HepG2 (cell line): ENCODE results near the gene DHH. TPM values are rescaled to one million over a fixed set of nuclear protein-coding genes. Genes with fewer than 3 reads are reported as not detected.

Experiments
- CTCF ChIP-seq: sonication (generic); formaldehyde crosslinking; IDR thresholded peaks from 2 replicates; pipeline ENCODE4 v1.5.0; 2020; ENCODE audit warnings: mild to moderate bottlenecking, missing genetic modification reagents, moderate library complexity
- DMAP1 ChIP-seq: IDR thresholded peaks from 2 replicates; pipeline ENCODE4 v1.6.1; 2016
- EHMT2 ChIP-seq: fragments of 200-600 bp; sonication (generic); IDR thresholded peaks from 2 replicates; pipeline ENCODE4 v1.7.0; 2017; ENCODE audit warnings: antibody characterized with exemption, low read depth, low read length, borderline replicate concordance
- GABPB1 ChIP-seq: IDR thresholded peaks from 2 replicates; pipeline ENCODE4 v1.6.1; 2016; ENCODE audit warnings: mild to moderate bottlenecking, missing genetic modification reagents, moderate library complexity, missing compliant biosample characterization
- HES4 ChIP-seq: sonication (generic); formaldehyde crosslinking; IDR thresholded peaks from 2 replicates; pipeline ENCODE4 v1.9.0; 2021; ENCODE audit warnings: mild to moderate bottlenecking, missing genetic modification reagents, borderline replicate concordance
- HMGXB4 ChIP-seq, 2 experiments: sonication (generic) in 1 of 2; formaldehyde crosslinking in 1 of 2; IDR thresholded peaks; 2 replicates each; pipeline versions ENCODE4 v1.4.0 to v1.6.1; 2018 to 2020; ENCODE audit warnings: missing genetic modification reagents in 2 of 2, borderline replicate concordance in 1 of 2, low read depth in 1 of 2, mild to moderate bottlenecking in 1 of 2, missing biosample characterization in 1 of 2
- KMT2A ChIP-seq: sonication (generic); formaldehyde crosslinking; IDR thresholded peaks from 2 replicates; pipeline ENCODE4 v1.4.0; 2020; ENCODE audit warnings: missing genetic modification reagents
- PRDM15 ChIP-seq: sonication (generic); formaldehyde crosslinking; IDR thresholded peaks from 2 replicates; pipeline ENCODE4 v1.4.0; 2020; ENCODE audit warnings: missing genetic modification reagents
- RBAK ChIP-seq: sonication (generic); formaldehyde crosslinking; IDR thresholded peaks from 2 replicates; pipeline ENCODE4 v1.5.1; 2020; ENCODE audit warnings: mild to moderate bottlenecking, missing genetic modification reagents
- SOX6 ChIP-seq, 2 experiments: fragments of 450-650 bp in 1 of 2; sonication (generic) in 1 of 2; formaldehyde crosslinking in 1 of 2; IDR thresholded peaks; 2 replicates each; pipeline versions ENCODE4 v1.4.0 to v1.6.1; 2017 to 2020; ENCODE audit warnings: antibody characterized with exemption in 1 of 2, mild to moderate bottlenecking in 1 of 2, missing genetic modification reagents in 1 of 2
- TARDBP ChIP-seq: sonication (generic); formaldehyde crosslinking; IDR thresholded peaks from 2 replicates; pipeline ENCODE4 v1.8.0; 2022; ENCODE audit warnings: mild to moderate bottlenecking, missing genetic modification reagents
- ZNF207 ChIP-seq: fragments of 450-650 bp; IDR thresholded peaks from 2 replicates; pipeline ENCODE4 v1.6.1; 2016; ENCODE audit warnings: antibody characterized with exemption, borderline replicate concordance
- ZNF260 ChIP-seq: sonication (generic); formaldehyde crosslinking; IDR thresholded peaks from 2 replicates; pipeline ENCODE4 v1.4.0; 2020; ENCODE audit warnings: missing genetic modification reagents, low read depth, mild to moderate bottlenecking, borderline replicate concordance
- ZNF383 ChIP-seq: sonication (generic); formaldehyde crosslinking; IDR thresholded peaks from 2 replicates; pipeline ENCODE4 v1.4.0; 2020; ENCODE audit warnings: missing genetic modification reagents, mild to moderate bottlenecking, borderline replicate concordance
- polyA plus RNA-seq, 8 experiments: library from polyadenylated mRNA; depleted of rRNA in 3 of 8; stranded (reverse) in 7 of 8; unstranded in 1 of 8; fragments of >200 nt; fragmentation: Illumina TruSeq in 4 of 8; extraction: Trizol in 4 of 8; gene quantifications; 2 replicates each; pipeline versions ENCODE4 v1.2.1 to v1.2.3, GENCODE V29; 2011 to 2016; ENCODE audit warnings: low read depth in 4 of 8, missing spikeins in 1 of 8, mixed read lengths in 1 of 8; ENCODE audit not compliant: insufficient read depth in 1 of 8
- total RNA-seq, 5 experiments: library from RNA; depleted of rRNA; stranded (reverse); fragments of >200 nt; fragmentation: Illumina TruSeq; extraction: Trizol; gene quantifications; 2 replicates each; pipeline ENCODE4 v1.2.3, GENCODE V29; 2016; ENCODE audit warnings: low read depth in 1 of 5
- TF ChIP-seq, protein P1 (sequence below): sonication (generic); formaldehyde crosslinking; IDR thresholded peaks from 2 replicates; pipeline ENCODE4 v1.5.1; 2020; ENCODE audit warnings: missing genetic modification reagents, mild to moderate bottlenecking, borderline replicate concordance

The DHH gene
- total and polyA plus RNA-seq, 2 of the 13 experiments (the other 11 are each of a cell fraction or from before 2014, with no cell fraction given) = not detected

DNA sequence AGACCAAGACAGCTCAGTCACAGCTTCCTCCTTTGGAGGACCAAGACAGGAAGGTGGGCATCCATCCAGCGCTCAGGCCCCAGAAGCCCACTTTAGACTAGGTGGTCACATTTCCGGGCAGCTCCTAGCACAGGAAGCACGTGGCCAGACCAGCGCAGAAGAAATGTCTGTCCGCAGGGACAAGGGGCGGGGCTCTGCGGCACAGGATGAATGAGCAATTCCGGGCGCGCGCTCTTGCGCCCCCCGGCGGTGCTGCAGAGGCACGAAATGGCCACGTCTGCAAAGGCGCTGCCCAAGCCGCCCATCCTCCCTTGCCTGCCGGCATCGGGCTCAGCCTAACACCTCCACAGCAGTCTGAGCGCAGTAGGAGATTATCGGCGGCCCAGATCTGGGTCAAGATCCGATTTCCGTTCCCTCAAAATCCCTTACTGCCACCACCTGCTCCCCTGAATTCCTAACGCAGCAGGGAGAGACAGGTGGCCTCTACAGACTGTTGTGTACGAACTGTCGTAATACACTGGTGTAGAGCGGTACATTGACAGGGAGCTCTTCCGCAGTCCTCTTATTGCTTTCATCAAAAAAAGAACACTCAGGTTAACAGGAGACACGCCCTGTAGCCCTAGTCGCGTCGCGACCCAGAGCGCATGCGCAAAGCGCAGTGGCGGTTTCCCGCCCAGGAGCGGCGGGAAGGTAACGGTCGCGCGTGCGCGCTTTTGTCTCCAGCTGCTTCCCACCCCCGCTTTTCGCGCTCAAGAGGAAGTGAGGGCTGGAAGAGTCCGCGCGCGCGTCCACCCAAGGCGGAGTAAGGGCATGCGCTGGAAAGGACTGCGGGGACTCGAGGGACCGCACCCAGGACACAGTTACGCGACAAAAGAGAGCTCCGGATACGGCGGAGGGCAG, 35.8 kb upstream of the DHH start (continued):
- TF ChIP-seq GABPB1 (CRISPR knock-in tag) (peak; percentile 88), TARDBP (peak; percentile 57; the same call in 1 of the 2 replicates), CTCF (peak; percentile 97), RBAK (CRISPR knock-in tag) (peak; percentile 31; the same call in 1 of the 2 replicates), ZNF383 (CRISPR knock-in tag) (no peak; the same call in 1 of the 2 replicates), ZNF207 (no peak), SOX6 (IDR thresholded peaks at IDR 0.05) (no peak), SOX6 (CRISPR knock-in tag; IDR thresholded peaks at IDR 0.05) (peak; percentile 63), ZNF260 (no peak), PRDM15 (CRISPR knock-in tag) (no peak), HMGXB4 (CRISPR knock-in tag; IDR thresholded peaks at IDR 0.05; ENCODE audit: borderline replicate concordance in 1 of 2, low read depth in 1 of 2) (peak; percentile 94 to 95), KMT2A (CRISPR knock-in tag) (peak; percentile 50; the same call in 1 of the 2 replicates), HES4 (CRISPR knock-in tag) (peak; percentile 73), DMAP1 (CRISPR knock-in tag) (peak; percentile 99), EHMT2 (no peak)
- TF ChIP-seq, protein P1, sequence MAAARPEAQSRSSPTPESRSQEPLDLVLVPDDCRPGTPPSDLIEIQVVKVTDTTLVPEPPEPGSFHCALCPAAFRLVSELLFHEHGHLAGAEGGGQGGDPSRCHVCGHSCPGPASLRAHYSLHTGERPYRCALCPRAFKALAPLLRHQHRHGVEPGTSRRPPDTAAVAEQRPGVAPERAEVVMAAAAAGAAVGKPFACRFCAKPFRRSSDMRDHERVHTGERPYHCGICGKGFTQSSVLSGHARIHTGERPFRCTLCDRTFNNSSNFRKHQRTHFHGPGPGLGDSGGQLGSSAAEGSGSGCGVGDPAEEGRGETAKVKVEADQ = 0 out of 2 replicates have a peak, but pooled peaks have one; percentile 16
